Vagina (tissue), 2 donors: Measurements from ENCODE around the gene CCDC137.
"Not testable (repeated sequence)": the region's sequence is repeated elsewhere in the genome, so short reads cannot be mapped to it uniquely, and the experiment has no call there.

ENCODE experiments used
- POLR2A ChIP-seq, 2 donors: fragments of 450-650 bp; IDR thresholded peaks; one replicate each; pipeline ENCODE4 v1.6.1; 2017; ENCODE audit warnings: antibody characterized with exemption in 2 of 2, mild to moderate bottlenecking in 2 of 2, moderate library complexity in 2 of 2
- TF ChIP-seq, protein P1 (sequence below), 3 experiments: fragments of 450-650 bp in 2 of 3; fragments of 200-600 bp in 1 of 3; sonication (generic) in 1 of 3; IDR thresholded peaks; one replicate each; pipeline ENCODE4 v1.5.1; 2017 to 2019; ENCODE audit warnings: antibody characterized with exemption in 3 of 3, mild to moderate bottlenecking in 2 of 3, moderate library complexity in 2 of 3

DNA sequence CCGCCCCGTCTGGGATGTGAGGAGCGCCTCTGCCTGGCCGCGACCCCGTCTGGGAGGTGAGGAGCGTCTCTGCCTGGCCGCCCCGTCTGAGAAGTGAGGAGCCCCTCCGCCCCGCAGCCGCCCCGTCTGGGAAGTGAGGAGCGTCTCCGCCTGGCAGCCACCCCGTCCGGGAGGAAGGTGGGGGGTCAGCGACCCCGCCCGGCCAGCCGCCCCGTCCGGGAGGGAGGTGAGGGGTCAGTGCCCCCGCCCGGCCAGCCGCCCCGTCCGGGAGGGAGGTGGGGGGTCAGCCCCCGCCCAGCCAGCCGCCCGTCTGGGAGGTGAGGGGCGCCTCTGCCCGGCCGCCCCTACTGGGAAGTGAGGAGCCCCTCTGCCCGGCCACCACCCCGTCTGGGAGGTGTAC is 48.2 kb upstream of the CCDC137 start:
- TF ChIP-seq, protein P1, sequence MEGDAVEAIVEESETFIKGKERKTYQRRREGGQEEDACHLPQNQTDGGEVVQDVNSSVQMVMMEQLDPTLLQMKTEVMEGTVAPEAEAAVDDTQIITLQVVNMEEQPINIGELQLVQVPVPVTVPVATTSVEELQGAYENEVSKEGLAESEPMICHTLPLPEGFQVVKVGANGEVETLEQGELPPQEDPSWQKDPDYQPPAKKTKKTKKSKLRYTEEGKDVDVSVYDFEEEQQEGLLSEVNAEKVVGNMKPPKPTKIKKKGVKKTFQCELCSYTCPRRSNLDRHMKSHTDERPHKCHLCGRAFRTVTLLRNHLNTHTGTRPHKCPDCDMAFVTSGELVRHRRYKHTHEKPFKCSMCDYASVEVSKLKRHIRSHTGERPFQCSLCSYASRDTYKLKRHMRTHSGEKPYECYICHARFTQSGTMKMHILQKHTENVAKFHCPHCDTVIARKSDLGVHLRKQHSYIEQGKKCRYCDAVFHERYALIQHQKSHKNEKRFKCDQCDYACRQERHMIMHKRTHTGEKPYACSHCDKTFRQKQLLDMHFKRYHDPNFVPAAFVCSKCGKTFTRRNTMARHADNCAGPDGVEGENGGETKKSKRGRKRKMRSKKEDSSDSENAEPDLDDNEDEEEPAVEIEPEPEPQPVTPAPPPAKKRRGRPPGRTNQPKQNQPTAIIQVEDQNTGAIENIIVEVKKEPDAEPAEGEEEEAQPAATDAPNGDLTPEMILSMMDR (IDR thresholded peaks at IDR 0.05) = not testable (repeated sequence)
- not testable (repeated sequence) for TF ChIP-seq POLR2A (IDR thresholded peaks at IDR 0.05)
